GM19193 (cell line): ENCODE results near the gene TUT4.

Source experiments
- POLR2A ChIP-seq: IDR thresholded peaks from 4 replicates; pipeline ENCODE4 v1.6.1; 2011; ENCODE audit not compliant: insufficient read depth, insufficient read length; ENCODE audit errors: extremely low read depth

The TUT4 gene, protein sequence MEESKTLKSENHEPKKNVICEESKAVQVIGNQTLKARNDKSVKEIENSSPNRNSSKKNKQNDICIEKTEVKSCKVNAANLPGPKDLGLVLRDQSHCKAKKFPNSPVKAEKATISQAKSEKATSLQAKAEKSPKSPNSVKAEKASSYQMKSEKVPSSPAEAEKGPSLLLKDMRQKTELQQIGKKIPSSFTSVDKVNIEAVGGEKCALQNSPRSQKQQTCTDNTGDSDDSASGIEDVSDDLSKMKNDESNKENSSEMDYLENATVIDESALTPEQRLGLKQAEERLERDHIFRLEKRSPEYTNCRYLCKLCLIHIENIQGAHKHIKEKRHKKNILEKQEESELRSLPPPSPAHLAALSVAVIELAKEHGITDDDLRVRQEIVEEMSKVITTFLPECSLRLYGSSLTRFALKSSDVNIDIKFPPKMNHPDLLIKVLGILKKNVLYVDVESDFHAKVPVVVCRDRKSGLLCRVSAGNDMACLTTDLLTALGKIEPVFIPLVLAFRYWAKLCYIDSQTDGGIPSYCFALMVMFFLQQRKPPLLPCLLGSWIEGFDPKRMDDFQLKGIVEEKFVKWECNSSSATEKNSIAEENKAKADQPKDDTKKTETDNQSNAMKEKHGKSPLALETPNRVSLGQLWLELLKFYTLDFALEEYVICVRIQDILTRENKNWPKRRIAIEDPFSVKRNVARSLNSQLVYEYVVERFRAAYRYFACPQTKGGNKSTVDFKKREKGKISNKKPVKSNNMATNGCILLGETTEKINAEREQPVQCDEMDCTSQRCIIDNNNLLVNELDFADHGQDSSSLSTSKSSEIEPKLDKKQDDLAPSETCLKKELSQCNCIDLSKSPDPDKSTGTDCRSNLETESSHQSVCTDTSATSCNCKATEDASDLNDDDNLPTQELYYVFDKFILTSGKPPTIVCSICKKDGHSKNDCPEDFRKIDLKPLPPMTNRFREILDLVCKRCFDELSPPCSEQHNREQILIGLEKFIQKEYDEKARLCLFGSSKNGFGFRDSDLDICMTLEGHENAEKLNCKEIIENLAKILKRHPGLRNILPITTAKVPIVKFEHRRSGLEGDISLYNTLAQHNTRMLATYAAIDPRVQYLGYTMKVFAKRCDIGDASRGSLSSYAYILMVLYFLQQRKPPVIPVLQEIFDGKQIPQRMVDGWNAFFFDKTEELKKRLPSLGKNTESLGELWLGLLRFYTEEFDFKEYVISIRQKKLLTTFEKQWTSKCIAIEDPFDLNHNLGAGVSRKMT (N-terminal part only)

DNA sequence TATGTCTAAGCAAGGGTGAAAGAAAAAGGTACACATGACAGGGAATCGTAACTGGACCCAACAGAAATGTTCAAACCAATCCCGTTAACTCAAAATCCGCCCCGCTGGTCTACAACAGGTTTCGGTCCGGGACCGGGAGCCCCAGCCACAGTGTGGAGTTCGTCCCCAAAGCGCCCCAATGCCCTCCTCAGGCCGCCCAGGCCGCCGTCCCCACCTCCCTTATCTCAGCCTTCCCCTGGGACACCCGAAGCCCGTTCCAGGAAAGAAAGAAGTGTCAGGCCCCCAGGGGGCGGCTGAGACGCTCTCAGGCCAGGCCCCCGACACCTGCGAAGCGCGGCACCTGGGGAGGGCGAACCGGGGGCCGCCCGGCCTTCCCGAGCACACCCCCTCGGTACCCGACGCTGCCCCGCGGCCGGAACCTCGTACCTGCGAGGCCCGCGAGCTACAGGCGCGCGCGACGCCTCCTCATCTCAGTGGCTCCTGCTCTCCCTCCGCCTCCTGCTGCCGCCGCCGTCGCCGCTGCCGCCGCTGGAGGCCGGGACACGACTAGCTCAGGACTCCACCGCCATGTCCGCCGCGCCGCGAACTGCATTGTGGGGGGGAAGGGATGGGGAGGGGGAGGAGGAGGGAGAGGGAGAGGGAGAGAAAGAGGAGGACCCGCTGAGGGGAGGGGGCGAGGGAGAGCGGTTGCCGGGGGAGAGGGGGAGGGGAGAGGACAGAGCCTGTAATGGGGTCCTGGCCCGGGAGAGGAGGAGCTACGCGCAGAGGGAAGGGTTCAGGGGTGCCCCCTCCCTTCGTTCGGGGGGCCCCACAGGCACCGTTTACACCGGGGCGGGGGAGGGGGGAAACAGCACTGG lies at the start of gene TUT4:
TUT4 (minus strand) TSS at position 588 of the 857 bp plus-strand sequence. CDS start 26,812 bp downstream, outside the sequence.
- TF ChIP-seq POLR2A = peak; percentile 47

DNA sequence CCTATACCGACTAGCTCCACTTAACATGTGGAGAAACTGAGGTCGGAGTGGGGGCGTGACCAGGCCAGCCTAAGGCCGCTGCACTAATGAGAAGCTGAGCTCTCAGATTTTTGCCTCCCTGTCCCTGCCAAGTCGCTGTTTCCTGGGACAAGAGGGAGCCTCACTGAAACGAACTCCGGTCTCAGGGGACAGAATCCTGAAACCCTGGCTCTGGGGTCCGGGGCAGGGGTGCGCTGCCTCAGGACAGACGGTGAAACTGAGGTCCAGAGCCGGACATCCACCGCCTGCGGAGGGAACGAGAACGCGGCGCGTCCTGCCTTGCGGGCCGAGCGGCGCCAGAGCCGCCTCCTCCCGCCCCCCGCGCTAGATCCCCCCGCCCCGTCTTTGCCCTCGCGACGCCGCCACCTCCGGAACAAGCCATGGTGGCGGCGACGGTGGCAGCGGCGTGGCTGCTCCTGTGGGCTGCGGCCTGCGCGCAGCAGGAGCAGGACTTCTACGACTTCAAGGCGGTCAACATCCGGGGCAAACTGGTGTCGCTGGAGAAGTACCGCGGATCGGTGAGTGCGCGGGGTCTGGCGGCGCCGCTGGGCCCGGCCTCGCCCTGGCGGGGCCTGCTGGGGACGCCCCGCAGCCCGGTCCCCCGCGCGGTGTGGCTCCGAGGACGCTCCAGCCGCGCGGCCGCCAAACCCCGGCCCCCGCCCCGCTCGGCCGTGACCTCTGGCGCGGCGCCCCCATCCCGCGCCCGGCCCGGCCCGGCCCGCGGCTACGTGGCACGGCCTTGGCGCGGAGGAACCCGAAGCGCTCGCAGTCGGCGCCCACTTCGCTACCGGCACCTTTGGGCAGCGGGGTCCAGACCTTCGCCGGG lies 49.3 kb upstream of the TUT4 start, which contains the start of gene GPX7:
GPX7 (plus strand) TSS at position 381 of the 865 bp plus-strand sequence; CDS start at position 420, 39 bp downstream.
- peak; percentile 58 for TF ChIP-seq POLR2A

DNA sequence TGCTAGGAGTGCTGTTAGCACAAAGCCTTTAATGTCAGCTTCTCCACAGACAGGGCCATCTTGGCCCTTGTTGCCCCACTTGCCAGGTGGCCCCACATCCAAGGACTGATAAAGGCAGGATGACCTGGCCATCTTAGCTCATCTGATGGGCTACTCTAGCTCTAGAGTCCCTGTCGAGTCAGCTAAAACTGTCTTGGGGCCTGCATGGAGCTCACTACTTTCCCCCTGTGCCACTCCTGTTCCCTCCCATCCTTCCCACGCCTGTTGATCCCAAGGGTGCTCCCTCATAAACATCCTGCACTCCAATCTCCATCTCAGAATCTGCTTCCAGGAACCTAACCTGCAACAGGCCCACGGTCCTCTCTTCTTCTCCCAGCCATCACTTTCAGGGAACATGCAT lies 48.6 kb upstream of the TUT4 start:
- TF ChIP-seq POLR2A = no peak

DNA sequence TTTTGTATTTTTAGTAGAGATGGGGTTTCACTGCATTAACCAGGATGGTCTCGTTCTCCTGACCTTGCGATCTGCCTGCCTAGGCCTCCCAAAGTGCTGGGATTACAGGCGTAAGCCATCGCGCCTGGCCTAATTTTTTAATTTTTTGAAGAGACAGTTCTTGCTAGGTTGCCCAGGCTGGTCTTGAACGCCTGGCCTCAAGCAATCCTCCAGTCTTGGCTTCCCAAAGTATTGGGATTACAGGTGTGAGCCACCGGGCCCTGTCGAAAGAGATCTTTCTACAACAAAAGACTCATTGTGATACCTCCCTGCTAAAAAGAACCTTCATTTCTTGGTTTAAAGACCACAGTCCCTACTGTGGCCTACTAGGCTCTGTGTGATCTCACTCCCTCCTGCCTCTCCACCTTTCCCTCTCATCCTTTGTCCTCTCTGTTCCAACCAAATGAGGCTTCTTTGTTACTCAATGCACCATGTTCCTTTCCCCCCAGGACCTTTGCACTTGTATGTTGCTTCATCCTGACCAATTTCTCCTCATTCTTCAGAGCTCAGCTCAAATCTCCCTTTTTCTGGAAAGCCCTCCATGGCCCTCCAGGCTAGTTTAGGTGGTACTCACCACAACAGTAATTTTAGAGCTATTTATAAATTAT lies 47.8 kb upstream of the TUT4 start:
- no peak for TF ChIP-seq POLR2A

DNA sequence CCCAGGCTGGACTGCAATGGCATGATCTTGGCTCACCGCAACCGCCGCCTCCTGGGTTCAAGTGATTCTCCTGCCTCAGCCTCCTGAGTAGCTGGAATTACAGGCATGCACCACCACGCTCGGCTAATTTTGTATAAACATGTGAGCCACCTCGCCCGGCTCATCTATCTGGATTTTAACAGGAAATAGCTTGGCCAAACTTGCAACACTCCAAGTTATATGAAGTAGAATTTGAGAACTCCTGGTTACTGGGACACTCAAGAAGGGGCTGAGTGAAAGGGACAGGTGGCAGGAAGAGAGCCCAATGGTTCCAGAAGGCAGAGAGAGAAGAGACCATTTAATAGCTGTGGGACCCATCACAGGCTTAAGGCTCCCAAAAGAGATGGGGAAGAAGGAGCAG lies 46.3 kb upstream of the TUT4 start:
- no peak for TF ChIP-seq POLR2A

DNA sequence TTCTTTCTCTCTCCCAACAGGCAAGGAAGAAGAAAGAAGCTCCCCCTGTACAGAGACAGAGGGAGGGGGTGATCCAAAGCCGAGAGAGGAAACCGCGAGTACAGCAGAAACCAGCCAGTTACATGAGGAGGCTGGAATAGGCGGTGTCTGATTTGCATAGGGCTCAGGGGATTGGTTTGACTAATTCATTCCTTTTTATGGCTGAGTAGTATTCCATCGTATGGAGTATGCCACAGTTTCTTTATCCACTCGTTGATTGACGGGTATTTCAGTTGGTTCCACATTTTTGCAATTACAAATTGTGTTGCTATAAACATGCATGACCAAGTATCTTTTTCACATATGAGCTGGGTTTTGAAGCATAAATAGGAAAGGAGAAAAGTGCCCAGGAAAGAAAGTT lies 45.8 kb upstream of the TUT4 start:
- TF ChIP-seq POLR2A = no peak

DNA sequence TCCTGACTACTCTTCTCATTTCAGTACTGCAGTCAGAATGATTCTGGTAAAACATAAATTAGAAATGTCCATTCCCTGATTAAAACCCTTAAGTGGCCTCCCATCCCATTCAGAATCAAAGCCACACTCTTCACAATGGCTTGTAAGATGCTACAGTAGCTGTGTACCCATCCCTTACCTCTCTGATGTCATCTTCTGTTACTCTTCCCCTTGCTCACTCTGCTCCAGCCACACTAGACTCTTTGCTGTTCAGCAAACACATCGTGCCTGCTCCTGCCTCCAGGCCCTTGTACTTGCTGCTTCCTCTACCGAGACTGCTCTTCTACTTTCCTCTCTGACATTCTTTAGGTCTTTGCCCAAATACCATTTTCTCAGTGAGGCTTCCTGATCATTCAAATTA lies 45.0 kb upstream of the TUT4 start:
- no peak for TF ChIP-seq POLR2A

DNA sequence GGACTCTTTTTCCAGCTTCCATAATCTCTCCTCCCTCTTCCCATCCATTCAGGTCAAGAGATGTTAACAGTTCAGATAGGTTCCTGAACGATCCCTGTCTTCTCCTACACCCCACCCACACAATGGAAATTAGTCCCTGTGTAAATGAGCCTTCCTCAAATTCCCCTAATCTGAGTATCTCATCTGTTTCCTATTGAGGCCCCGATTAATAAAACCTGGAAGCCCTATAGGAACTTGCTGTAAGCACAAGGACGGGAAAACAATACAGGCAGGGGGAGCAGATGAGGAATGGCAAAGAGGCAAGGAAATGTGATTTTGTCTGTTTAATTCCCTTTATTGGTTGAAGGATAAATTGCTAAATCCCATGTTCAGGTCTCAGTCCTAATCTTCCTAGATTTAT lies 42.2 kb upstream of the TUT4 start:
- TF ChIP-seq POLR2A = no peak

DNA sequence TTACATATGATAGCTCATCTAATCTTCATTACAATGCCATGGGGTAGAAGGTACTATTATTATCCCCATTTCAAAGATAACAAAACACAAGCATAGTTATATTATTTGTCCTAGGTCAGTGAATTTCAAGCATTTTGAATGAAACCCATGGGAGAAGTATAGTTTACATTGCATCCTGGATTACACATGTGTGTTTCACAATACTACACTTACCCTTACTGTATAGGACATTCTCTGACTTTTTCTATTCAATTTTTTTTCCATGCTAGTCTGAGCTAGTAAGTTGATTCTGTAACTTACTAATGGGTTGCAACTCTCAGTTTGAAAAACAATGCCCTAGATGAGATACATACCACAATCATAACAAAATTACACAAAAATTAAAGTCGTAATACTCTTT lies 40.6 kb upstream of the TUT4 start:
- no peak for TF ChIP-seq POLR2A

DNA sequence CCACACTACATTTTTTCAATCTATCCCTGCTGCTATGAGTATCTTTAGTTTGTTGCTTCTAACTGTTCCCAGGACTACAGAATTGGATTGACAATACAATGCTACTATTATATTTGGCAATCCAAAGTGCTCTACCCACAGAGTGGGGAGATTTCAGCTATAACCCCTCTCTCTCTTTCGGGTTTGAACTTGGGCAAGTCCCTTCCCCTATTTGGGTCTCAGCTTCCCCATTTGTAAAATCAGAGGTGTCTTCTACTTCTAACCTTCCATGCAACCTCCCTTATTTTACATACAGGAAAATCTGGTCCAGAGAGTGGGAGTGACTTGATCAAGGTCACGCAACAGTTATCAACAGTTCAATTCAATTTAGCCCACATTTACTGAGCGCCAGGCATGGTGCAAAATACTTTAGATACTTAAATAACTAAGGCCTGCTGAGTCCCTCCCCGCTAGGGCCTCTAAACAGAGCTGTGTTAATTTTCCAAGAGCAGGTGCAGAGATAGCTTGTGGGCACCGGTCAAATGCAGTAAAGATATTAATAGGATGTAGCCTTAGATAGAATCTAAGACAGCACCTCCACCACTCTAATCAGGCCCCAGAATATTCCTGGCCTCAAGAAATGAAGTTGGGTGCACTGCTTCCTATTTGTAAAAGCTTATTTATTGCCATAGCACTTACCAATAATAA lies 39.9 kb upstream of the TUT4 start:
- TF ChIP-seq POLR2A = no peak

DNA sequence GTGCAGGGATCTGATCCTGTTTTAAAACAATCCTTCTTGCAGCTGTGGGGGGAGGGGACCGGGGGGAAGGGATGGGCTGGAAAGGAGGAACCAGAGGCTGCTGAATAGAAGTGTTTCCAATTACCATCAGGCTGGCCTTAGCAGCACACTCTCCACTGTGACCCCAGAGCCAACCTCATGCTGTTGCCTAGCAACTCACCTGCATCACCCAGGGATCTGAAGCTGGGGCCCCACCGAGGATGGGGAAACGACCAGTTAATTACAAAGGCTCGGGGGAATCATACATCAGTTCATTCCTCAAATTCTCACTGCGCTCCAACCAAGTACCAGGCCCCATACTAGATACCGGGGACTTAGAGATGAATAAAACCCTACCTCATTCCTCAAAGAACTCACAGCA lies 37.4 kb upstream of the TUT4 start:
- no peak for TF ChIP-seq POLR2A

DNA sequence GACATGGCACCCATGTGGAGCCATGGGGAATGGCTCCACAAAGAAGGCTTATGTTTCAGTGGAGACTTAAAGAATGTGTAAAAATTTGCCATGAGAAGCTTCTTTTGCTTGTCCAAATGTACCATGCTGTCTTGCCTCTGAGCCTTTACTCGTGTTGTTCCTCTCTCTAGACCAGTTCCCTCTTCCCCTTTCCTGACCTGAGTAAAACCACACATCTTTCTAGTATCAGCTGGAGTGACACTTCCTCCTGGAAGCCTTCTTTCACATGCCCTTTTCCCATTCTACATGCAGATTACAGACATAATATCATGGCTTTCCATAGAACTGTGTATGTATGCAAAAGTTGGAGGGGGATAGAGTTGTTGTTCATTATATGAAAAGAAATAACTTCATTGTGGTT lies 35.6 kb upstream of the TUT4 start:
- no peak for TF ChIP-seq POLR2A

DNA sequence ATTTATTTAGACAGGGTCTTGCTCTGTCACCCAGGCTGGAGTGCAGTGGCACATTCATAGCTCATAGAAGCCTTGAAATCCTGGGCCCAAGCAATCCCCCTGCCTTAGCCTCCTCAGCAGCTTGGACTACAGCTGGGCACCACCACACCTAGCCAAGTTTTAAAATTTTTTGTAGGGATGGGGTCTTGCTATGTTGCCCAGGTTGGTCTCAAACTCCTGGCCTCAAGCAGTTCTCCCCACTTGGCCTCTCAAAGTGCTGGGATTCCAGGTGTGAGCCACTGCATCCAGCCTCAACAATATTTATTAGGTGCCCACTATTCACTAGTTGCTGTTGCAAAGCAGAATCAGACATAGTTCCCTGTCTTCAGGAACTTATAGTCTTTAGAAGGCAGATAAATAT lies 35.1 kb upstream of the TUT4 start:
- TF ChIP-seq POLR2A = no peak

DNA sequence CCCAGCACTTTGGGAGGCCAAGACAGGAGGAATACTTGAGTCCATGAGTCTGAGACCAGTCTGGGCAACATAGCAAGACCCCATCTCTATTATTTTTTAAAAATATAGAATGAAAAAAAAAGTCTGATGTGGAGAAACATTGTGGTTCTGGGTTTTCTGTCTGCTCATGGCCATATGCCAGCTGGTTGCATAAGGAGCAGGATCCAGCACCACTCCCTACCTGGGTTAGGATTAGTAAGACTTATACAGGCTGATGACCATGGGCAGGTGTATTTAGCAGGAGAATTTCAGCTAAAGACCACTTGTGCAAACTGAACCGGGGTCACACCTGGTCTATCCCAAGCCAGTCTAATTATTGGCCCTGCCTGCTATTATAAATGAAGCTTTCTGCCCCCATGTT lies 32.6 kb upstream of the TUT4 start:
- no peak for TF ChIP-seq POLR2A
